LNCaP clone FGC (cell line): ENCODE results near the gene SLC11A1.

Source experiments
- DNase-seq: peaks from one replicate; pipeline ENCODE4 v3.0.0-alpha.2; 2011; ENCODE audit warnings: low read depth
- H3K4me3 ChIP-seq: 2 replicates; pipeline ENCODE4 v1.5.1; 2011; ENCODE audit warnings: mild to moderate bottlenecking, low read depth, low read length, control low read depth
- TF ChIP-seq, protein P1 (sequence below): IDR thresholded peaks from 2 replicates; pipeline ENCODE4 v1.5.1; 2012; ENCODE audit warnings: mild to moderate bottlenecking; ENCODE audit not compliant: control insufficient read depth, insufficient read depth; ENCODE audit errors: extremely low read depth

SLC11A1 gene

DNA sequence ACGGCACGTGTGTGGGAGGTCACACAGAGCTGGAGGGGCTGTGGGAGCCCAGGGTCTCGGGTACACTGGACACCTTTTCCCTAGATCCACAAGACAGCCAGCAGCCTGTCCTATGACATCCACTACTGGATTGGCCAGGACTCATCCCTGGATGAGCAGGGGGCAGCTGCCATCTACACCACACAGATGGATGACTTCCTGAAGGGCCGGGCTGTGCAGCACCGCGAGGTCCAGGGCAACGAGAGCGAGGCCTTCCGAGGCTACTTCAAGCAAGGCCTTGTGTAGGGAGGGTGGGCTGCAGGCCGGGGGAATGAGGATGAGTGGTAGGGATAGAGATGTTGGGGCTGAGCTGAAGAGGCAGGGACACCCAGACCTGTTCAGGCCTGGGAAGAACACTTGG is 43.5 kb downstream of the SLC11A1 start:
- no peak for DNase-seq
- no peak overlapping the region for H3K4me3 ChIP-seq
- TF ChIP-seq, protein P1, sequence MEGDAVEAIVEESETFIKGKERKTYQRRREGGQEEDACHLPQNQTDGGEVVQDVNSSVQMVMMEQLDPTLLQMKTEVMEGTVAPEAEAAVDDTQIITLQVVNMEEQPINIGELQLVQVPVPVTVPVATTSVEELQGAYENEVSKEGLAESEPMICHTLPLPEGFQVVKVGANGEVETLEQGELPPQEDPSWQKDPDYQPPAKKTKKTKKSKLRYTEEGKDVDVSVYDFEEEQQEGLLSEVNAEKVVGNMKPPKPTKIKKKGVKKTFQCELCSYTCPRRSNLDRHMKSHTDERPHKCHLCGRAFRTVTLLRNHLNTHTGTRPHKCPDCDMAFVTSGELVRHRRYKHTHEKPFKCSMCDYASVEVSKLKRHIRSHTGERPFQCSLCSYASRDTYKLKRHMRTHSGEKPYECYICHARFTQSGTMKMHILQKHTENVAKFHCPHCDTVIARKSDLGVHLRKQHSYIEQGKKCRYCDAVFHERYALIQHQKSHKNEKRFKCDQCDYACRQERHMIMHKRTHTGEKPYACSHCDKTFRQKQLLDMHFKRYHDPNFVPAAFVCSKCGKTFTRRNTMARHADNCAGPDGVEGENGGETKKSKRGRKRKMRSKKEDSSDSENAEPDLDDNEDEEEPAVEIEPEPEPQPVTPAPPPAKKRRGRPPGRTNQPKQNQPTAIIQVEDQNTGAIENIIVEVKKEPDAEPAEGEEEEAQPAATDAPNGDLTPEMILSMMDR = no peak

DNA sequence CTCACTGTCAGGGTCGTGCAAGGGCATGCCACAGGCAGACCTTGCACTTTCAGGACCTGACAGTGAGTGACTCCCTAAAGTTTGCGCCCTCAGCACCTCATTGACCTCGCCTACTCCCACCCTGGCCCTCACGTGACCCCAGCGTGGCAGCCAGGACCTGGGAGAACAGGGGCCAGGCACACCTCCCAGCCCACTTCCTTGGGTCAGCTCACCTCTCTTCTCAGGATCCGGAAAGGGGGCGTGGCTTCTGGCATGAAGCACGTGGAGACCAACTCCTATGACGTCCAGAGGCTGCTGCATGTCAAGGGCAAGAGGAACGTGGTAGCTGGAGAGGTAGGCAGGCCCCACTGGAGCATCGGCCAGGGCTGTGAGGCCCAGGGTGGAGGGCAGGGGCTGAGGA is 45.7 kb downstream of the SLC11A1 start:
- H3K4me3 ChIP-seq = no peak overlapping the region
- TF ChIP-seq, protein P1 = no peak
- no peak for DNase-seq

DNA sequence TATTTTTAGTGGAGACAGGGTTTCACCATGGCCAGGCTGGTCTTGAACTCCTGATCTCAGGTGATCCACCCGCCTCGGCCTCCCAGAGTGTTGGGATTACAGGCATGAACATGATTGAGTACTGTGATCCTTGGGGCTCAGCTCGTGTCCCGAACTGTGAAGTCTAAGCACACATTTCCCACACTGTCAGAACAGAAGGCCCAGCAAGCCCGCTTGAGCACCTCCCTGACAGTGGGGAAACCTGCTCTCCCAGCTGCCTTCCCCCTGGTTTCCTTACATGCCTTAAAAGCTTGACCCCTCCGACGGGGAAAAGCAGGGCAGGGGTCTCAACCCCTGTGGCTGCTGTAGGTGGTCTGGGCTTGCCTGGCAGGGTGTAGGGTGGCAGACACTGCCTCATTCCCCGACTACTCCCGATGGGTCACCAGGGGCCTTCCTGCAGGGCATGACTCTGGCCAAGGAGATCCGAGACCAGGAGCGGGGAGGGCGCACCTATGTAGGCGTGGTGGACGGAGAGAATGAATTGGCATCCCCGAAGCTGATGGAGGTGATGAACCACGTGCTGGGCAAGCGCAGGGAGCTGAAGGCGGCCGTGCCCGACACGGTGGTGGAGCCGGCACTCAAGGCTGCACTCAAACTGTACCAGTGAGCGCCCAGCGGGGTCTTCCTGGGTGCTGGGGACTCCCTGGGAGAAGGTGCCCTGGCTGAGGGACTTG is 46.9 kb downstream of the SLC11A1 start:
- TF ChIP-seq, protein P1 = no peak
- no peak overlapping the region for H3K4me3 ChIP-seq
- no peak for DNase-seq

DNA sequence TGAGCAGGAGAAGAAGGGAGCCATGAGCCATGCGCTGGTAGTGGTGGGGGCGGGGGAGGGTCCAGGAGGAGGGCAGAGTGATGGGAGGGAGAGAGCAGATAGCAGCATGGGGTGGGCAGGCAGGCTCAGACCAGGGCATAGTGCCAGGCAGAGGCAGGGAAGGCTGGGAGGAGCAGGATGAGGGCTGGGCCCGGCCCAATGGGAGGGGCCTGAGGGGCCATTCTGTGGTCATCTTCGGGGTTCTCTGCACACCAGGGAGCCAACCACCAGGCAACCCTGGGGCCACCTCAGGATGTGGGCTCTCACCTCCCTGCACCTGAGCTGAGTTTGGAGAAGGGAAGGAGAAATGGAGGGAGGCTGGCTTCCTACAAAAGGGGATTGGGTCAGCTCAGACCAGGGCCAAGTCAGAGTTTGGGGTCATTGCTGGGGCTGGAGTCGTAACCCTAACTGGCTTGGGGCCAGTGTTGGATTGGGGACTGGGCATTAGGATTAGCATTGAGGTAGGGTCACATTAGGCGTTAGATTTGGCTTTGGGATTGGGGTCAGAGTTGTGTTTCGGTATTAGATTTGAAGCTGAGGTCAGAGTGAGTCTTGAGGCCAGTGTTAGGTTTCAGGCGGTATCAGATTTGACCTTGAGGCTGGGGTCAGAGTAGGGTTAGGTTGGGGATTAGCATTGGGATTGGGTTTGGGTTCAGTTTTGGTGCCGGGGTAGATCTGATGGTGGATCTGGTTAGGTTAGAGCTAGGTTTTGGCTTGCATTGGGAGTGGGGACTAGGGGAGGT is 48.0 kb downstream of the SLC11A1 start:
- H3K4me3 ChIP-seq = no peak overlapping the region
- DNase-seq = no peak
- TF ChIP-seq, protein P1 = no peak

DNA sequence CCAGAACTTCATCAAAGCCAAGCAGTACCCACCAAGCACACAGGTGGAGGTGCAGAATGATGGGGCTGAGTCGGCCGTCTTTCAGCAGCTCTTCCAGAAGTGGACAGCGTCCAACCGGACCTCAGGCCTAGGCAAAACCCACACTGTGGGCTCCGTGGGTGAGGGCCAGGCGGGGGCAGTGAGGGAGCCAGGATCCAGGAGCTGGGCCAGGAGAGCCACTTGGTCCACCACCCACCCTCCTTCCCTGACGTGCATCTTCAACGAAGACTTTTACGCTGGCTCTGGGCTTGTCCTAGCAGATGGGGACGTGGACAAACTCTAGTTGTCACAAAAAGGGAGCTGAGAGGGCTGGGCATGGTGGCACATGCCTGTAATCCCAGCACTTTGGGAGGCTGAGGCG is 48.6 kb downstream of the SLC11A1 start:
- no peak for DNase-seq
- H3K4me3 ChIP-seq = no peak overlapping the region
- TF ChIP-seq, protein P1 = no peak

DNA sequence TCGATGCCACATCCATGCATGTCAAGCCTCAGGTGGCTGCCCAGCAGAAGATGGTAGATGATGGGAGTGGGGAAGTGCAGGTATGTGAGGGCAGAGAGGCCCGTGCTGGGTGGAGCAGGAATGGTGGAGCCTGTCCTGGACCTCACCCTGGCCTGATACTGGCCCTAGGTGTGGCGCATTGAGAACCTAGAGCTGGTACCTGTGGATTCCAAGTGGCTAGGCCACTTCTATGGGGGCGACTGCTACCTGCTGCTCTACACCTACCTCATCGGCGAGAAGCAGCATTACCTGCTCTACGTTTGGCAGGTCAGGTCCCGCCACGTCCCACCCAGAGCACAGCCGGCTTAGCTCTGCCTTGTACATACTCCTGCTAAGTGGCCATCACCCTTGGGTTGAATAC is 49.8 kb downstream of the SLC11A1 start:
- no peak overlapping the region for H3K4me3 ChIP-seq
- DNase-seq = no peak
- TF ChIP-seq, protein P1 = no peak
